PC-3 (cell line): Measurements from ENCODE around the gene TMEM178A.

Source experiments
- CTCF ChIP-seq: fragments of 300-600 bp; sonication (generic); conservative IDR thresholded peaks from 2 replicates; pipeline ENCODE4 v1.5.1; 2017; ENCODE audit warnings: antibody characterized with exemption, low read depth, mild to moderate bottlenecking, low read length
- EZH2phosphoT487 ChIP-seq: fragments of 300-600 bp; sonication (generic); IDR thresholded peaks from 2 replicates; pipeline ENCODE4 v1.6.1; 2018; ENCODE audit warnings: mild to moderate bottlenecking, antibody characterized with exemption, low read length, borderline replicate concordance

- TF ChIP-seq EZH2phosphoT487, result no peak
- no peak for TF ChIP-seq CTCF
These were observed 38.8 kb downstream of the TMEM178A start for GRCh38 chr2:39704540-39704939.
